ENCODE measurements around the gene PHKA1. TPM values are rescaled to one million over a fixed set of nuclear protein-coding genes. Genes with fewer than 3 reads are reported as not detected.

Gene PHKA1
- total RNA-seq, 5 donors from 2014 or later (not counting 1 experiment from before 2014, with no cell fraction given): 0.30 to 0.67 (median 0.44) TPM

DNA sequence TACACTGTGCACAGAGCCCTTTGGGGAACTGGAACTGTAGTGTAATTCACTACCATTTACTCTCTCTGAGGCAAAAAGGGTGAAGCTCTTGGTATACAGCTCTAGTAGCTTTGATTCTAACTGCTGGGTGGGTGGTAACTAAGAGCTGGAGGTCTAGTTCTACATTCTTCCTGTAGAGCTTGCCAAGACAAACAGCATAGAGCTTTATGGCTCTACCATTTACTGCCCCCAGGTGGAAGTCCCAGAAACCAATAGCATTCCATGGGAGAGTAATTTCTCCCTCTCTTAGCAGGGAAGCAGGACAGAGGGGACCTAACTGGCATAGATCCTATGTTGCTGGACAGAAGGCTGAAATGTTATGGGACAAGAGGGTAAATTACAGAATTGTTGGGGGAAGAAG lies 168.1 kb downstream of the PHKA1 start:
- Mint-ChIP-seq H3K27ac (no peak overlapping the region), H3K27me3 (peaks cover 0 to 8% of the 10 kb centered on the region in 2 donors), H3K9me3 (no peaks in the 10 kb centered on the region), H3K4me1 (no peaks in the 10 kb centered on the region), H3K4me3 (no peak overlapping the region), H3K36me3 (peaks cover 62% of the 10 kb centered on the region)
- Histone ChIP-seq H3K27me3 (replicated peaks in 1 of 2; ENCODE audit: control insufficient read depth in 2 of 2, extremely low read depth in 1 of 2, insufficient read depth in 2 of 2, low read length in 1 of 2) (no peaks in the 10 kb centered on the region), H3K36me3 (ENCODE audit: control insufficient read depth in 2 of 2, extremely low read depth in 1 of 2, insufficient read depth in 1 of 2, low read length in 1 of 2) (no peaks in the 10 kb centered on the region), H3K4me3 (ENCODE audit: control insufficient read depth in 1 of 2, extremely low read depth in 1 of 2, low read length in 1 of 2) (no peak overlapping the region), H3K9me3 (no peaks in the 10 kb centered on the region), H3K27ac (ENCODE audit: low read length) (no peak overlapping the region), H3K4me1 (ENCODE audit: control insufficient read depth in 1 of 2, extremely low read depth in 1 of 2, insufficient read depth in 2 of 2, low read length in 2 of 2) (no peaks in the 10 kb centered on the region)
- ChIA-PET POLR2A (no interaction called here), CTCF (no interaction called here)
- ATAC-seq (replicated peaks in 1 of 4): no peak
- no peak for DNase-seq

DNA sequence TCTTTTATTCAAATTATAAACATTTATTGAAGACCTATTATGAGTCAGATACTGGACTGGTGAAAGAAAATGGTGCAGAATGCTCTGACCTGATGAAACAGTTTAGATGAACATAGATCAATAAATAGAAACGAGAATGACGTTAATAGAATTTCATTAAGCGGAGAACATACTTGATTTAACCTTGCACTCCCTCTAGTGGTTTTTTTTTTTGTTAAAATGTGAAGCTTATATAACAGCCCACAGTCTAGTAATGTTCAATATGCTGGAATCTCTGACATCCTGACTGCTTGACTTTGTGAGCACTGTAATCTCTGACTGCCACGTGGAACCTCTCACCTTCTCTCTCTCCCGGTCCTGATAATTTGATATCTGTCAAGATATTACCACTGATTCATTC lies 173.8 kb downstream of the PHKA1 start:
- ChIA-PET CTCF (interaction anchor here in 1 of 2 donors (0.7 kb wide), 1 partner anchor 295 kb away, joined by 5 read pairs; no protein-coding TSS in a partner anchor), POLR2A (no interaction called here)
- Histone ChIP-seq H3K4me3 (ENCODE audit: control insufficient read depth in 1 of 2, extremely low read depth in 1 of 2, low read length in 1 of 2) (no peak overlapping the region), H3K27ac (ENCODE audit: low read length) (no peak overlapping the region), H3K27me3 (replicated peaks in 1 of 2; ENCODE audit: control insufficient read depth in 2 of 2, extremely low read depth in 1 of 2, insufficient read depth in 2 of 2, low read length in 1 of 2) (no peaks in the 10 kb centered on the region), H3K9me3 (no peaks in the 10 kb centered on the region), H3K36me3 (ENCODE audit: control insufficient read depth in 2 of 2, extremely low read depth in 1 of 2, insufficient read depth in 1 of 2, low read length in 1 of 2) (no peaks in the 10 kb centered on the region), H3K4me1 (ENCODE audit: control insufficient read depth in 1 of 2, extremely low read depth in 1 of 2, insufficient read depth in 2 of 2, low read length in 2 of 2) (no peaks in the 10 kb centered on the region)
- no peak for DNase-seq
- peaks cover 37% of the 10 kb centered on the region for H3K36me3 Mint-ChIP-seq
- H3K4me1 Mint-ChIP-seq: no peaks in the 10 kb centered on the region
- H3K27ac Mint-ChIP-seq: no peak overlapping the region
- ATAC-seq (replicated peaks in 1 of 4): no peak
- no CpG with 5 or more reads among the region's 5 CpGs for WGBS (ENCODE audit: insufficient coverage)
- H3K27me3 Mint-ChIP-seq: peaks cover 0 to 14% of the 10 kb centered on the region in 2 donors
- H3K4me3 Mint-ChIP-seq: no peak overlapping the region
- H3K9me3 Mint-ChIP-seq: no peaks in the 10 kb centered on the region

DNA sequence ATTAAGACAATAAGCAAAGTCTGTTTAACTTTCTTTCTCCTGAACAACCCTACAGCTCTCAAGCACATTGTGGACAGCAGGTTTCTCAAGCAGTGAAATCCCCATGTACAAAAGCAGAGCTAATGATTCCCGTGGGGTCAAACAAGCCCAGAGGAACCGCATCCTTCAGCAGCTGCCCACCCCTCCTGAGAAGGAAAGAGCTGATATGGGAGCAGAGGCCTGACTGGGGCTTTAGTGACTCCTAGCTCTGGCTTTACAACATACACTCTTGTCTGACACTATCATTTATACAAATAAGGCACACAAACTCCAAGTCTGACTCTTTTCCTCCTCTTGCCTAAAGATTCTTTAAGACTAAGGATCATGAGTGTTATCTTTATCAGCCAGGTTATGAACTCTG lies 174.3 kb downstream of the PHKA1 start:
- H3K4me3 Mint-ChIP-seq: no peak overlapping the region
- Histone ChIP-seq H3K27ac (ENCODE audit: low read length) (no peak overlapping the region), H3K4me3 (ENCODE audit: control insufficient read depth in 1 of 2, extremely low read depth in 1 of 2, low read length in 1 of 2) (no peak overlapping the region), H3K4me1 (ENCODE audit: control insufficient read depth in 1 of 2, extremely low read depth in 1 of 2, insufficient read depth in 2 of 2, low read length in 2 of 2) (no peaks in the 10 kb centered on the region), H3K27me3 (replicated peaks in 1 of 2; ENCODE audit: control insufficient read depth in 2 of 2, extremely low read depth in 1 of 2, insufficient read depth in 2 of 2, low read length in 1 of 2) (no peaks in the 10 kb centered on the region), H3K9me3 (no peaks in the 10 kb centered on the region), H3K36me3 (ENCODE audit: control insufficient read depth in 2 of 2, extremely low read depth in 1 of 2, insufficient read depth in 1 of 2, low read length in 1 of 2) (no peaks in the 10 kb centered on the region)
- peaks cover 0 to 14% of the 10 kb centered on the region in 2 donors for H3K27me3 Mint-ChIP-seq
- no peak overlapping the region for H3K27ac Mint-ChIP-seq
- DNase-seq (no peak), ATAC-seq (replicated peaks in 1 of 4) (no peak)
- WGBS (ENCODE audit: insufficient coverage): no CpG with 5 or more reads among the region's 2 CpGs
- H3K9me3 Mint-ChIP-seq: no peaks in the 10 kb centered on the region
- peaks cover 34% of the 10 kb centered on the region for H3K36me3 Mint-ChIP-seq
- CTCF ChIA-PET: no interaction called here
- no peaks in the 10 kb centered on the region for H3K4me1 Mint-ChIP-seq
- POLR2A ChIA-PET: interaction anchor here in 1 of 2 donors (0.7 kb wide), 1 partner anchor 1628 kb away, joined by 3 read pairs; no protein-coding TSS in a partner anchor

DNA sequence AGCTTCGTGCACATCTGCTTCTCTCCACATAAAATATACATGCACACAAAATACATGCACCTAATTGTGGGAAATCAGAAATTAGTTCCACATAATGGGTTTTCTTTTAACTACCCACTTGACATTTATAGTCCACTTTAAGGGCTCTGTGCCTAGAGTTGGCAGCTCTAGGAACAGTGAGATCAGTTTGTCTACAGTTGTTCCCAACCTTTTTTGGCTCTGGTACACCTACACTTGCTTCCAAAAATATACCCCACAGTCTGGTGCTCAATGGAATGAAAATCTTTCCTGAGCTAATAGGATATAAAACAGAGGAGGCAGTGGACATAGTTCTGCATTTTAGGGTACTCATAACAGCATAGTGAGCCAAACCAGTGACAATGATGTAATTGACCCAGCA lies 177.6 kb downstream of the PHKA1 start:
- CTCF ChIA-PET: no interaction called here
- H3K36me3 ChIP-seq (ENCODE audit: control insufficient read depth in 2 of 2, extremely low read depth in 1 of 2, insufficient read depth in 1 of 2, low read length in 1 of 2): no peaks in the 10 kb centered on the region
- no peaks in the 10 kb centered on the region for H3K27me3 ChIP-seq (replicated peaks in 1 of 2; ENCODE audit: control insufficient read depth in 2 of 2, extremely low read depth in 1 of 2, insufficient read depth in 2 of 2, low read length in 1 of 2)
- ATAC-seq (replicated peaks in 1 of 4): no peak
- H3K9me3 ChIP-seq: no peaks in the 10 kb centered on the region
- Mint-ChIP-seq H3K27me3 (peaks cover 0 to 9% of the 10 kb centered on the region in 2 donors), H3K4me3 (no peak overlapping the region), H3K36me3 (peaks cover 18% of the 10 kb centered on the region), H3K9me3 (no peaks in the 10 kb centered on the region), H3K4me1 (no peaks in the 10 kb centered on the region), H3K27ac (no peak overlapping the region)
- no peak for DNase-seq
- H3K27ac ChIP-seq (ENCODE audit: low read length): no peak overlapping the region
- POLR2A ChIA-PET: no interaction called here
- no peak overlapping the region for H3K4me3 ChIP-seq (ENCODE audit: control insufficient read depth in 1 of 2, extremely low read depth in 1 of 2, low read length in 1 of 2)
- WGBS (ENCODE audit: insufficient coverage): no CpG with 5 or more reads among the region's 1 CpG
- no peaks in the 10 kb centered on the region for H3K4me1 ChIP-seq (ENCODE audit: control insufficient read depth in 1 of 2, extremely low read depth in 1 of 2, insufficient read depth in 2 of 2, low read length in 2 of 2)

DNA sequence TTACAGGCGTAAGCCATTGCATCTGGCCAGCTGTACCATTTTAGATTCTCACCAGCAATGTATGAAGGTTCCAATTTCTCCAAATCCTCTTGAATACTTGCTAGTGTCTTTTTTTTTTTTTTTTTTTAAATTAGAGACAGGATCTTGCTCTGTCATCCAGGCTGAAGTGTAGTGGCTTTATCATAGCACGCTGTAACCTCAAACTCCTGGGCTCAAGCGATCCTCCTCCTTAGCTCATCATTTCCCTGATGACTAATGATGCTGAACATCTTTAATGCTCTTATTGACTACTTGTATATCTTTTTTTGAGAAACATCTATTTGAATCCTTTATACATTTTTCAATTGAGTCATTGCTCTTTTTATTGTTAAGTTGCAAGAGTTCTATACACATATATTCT lies 181.7 kb downstream of the PHKA1 start:
- no CpG with 5 or more reads among the region's 3 CpGs for WGBS (ENCODE audit: insufficient coverage)
- ATAC-seq (replicated peaks in 1 of 4): no peak

More for the DNA sequence above, 181.7 kb downstream of the PHKA1 start:
- no peaks in the 10 kb centered on the region for H3K4me1 ChIP-seq (ENCODE audit: control insufficient read depth in 1 of 2, extremely low read depth in 1 of 2, insufficient read depth in 2 of 2, low read length in 2 of 2)
- Mint-ChIP-seq H3K4me3 (no peak overlapping the region), H3K27ac (no peak overlapping the region), H3K36me3 (peaks cover 28% of the 10 kb centered on the region), H3K4me1 (peaks cover 0 to 3% (median 0%) of the 10 kb centered on the region in 3 donors), H3K9me3 (no peaks in the 10 kb centered on the region), H3K27me3 (peaks cover 0 to 8% of the 10 kb centered on the region in 2 donors)
- no peaks in the 10 kb centered on the region for H3K36me3 ChIP-seq (ENCODE audit: control insufficient read depth in 2 of 2, extremely low read depth in 1 of 2, insufficient read depth in 1 of 2, low read length in 1 of 2)
- CTCF ChIA-PET: interaction anchor here in 1 of 2 donors (0.7 kb wide), 1 partner anchor 19 kb away, joined by 4 read pairs; no protein-coding TSS in a partner anchor
- H3K4me3 ChIP-seq (ENCODE audit: control insufficient read depth in 1 of 2, extremely low read depth in 1 of 2, low read length in 1 of 2): no peak overlapping the region
- DNase-seq: no peak
- H3K9me3 ChIP-seq: no peaks in the 10 kb centered on the region
- no peaks in the 10 kb centered on the region for H3K27me3 ChIP-seq (replicated peaks in 1 of 2; ENCODE audit: control insufficient read depth in 2 of 2, extremely low read depth in 1 of 2, insufficient read depth in 2 of 2, low read length in 1 of 2)
- H3K27ac ChIP-seq (ENCODE audit: low read length): no peak overlapping the region
- POLR2A ChIA-PET: no interaction called here

Other genes with a start within 250 kb of the PHKA1 start
- gene HDAC8, start 141.5 kb downstream of the PHKA1 start, total RNA-seq: 10 to 100 TPM; 15.7 to 19.1 (median 16.9) TPM
- 1 to 10 TPM in 2 of 5 donors, under 1 TPM in 3; 0.56 to 2.6 (median 0.98) TPM for gene DMRTC1B, start 62.6 kb upstream of the PHKA1 start, total RNA-seq
- not detected for gene FAM236B, start 68.4 kb upstream of the PHKA1 start, total RNA-seq
- gene FAM236D, start 93.9 kb upstream of the PHKA1 start, total RNA-seq: not detected
- gene FAM236C, start 198.3 kb upstream of the PHKA1 start, total RNA-seq: not detected
- gene FAM236A, start 223.9 kb upstream of the PHKA1 start, total RNA-seq: not detected
- gene DMRTC1, start 229.5 kb upstream of the PHKA1 start, total RNA-seq: 1 to 10 TPM in 1 of 5 donors, under 1 TPM in 4; 0.51 to 1.5 (median 0.56) TPM

All from T-cell (primary cell).